IMR-90 (cell line): Measurements from ENCODE around the gene VEGFC. TPM values are rescaled to one million over a fixed set of nuclear protein-coding genes. Genes with fewer than 3 reads are reported as not detected.

Source experiments
- ATAC-seq: fragments of 200-7000 bp; cut with Tn5 transposase; 2 replicates; pipeline ENCODE4 v1.9.1; 2020; ENCODE audit warnings: low read depth, mild to moderate bottlenecking, moderate library complexity
- BruUV-seq: library from RNA; stranded (reverse); fragments of 400-500 nt; replicated peaks from 2 replicates; lab custom pipeline; 2021; lab: Mats Ljungman, UMichigan
- CTCF ChIA-PET: fragments of 300-600 bp; formaldehyde crosslinking; extraction: SDS; loops from one replicate; lab custom pipeline; 2021; ENCODE audit warnings: antibody characterized with exemption; lab: Yijun Ruan, JAX
- POLR2A ChIA-PET: fragments of 300-600 bp; sonication (Branson Sonifier 250); formaldehyde crosslinking; loops from one replicate; lab custom pipeline; 2022; ENCODE audit warnings: antibody characterized with exemption; ENCODE audit not compliant: unreplicated experiment; lab: Charles Lee
- DNase-seq: peaks from one replicate; pipeline ENCODE4 v3.0.0; 2013
- H2AFZ ChIP-seq: replicated peaks from 2 replicates; pipeline ENCODE3; 2013; ENCODE audit warnings: low read length, mild to moderate bottlenecking; ENCODE audit not compliant: poor library complexity
- H2AK5ac ChIP-seq: 2 replicates; pipeline ENCODE4 v1.6.1; 2013; ENCODE audit warnings: low read depth, low read length, inconsistent platforms
- H2AK9ac ChIP-seq: replicated peaks from 2 replicates; pipeline ENCODE3; 2013; ENCODE audit warnings: mild to moderate bottlenecking, low read depth, low read length, moderate library complexity; ENCODE audit not compliant: poor library complexity
- H2BK120ac ChIP-seq: 2 replicates; pipeline ENCODE4 v1.6.1; 2013; ENCODE audit warnings: low read depth, low read length, inconsistent platforms
- H2BK15ac ChIP-seq: 3 replicates; pipeline ENCODE4 v1.6.1; 2013; ENCODE audit warnings: low read depth, low read length, inconsistent platforms
- H2BK20ac ChIP-seq: 2 replicates; pipeline ENCODE4 v1.6.1; 2013; ENCODE audit warnings: low read depth, mild to moderate bottlenecking, inconsistent platforms, low read length, moderate library complexity
- H2BK5ac ChIP-seq: 2 replicates; pipeline ENCODE4 v1.6.1; 2013; ENCODE audit warnings: mild to moderate bottlenecking, low read depth, low read length, inconsistent platforms; ENCODE audit not compliant: poor library complexity, severe bottlenecking
- H3K14ac ChIP-seq: replicated peaks from 2 replicates; pipeline ENCODE4 v1.6.1; 2013; ENCODE audit warnings: low read depth, low read length, inconsistent platforms
- H3K18ac ChIP-seq: 2 replicates; pipeline ENCODE4 v1.6.1; 2013; ENCODE audit warnings: low read depth, low read length, control low read depth
- H3K23ac ChIP-seq: 2 replicates; pipeline ENCODE4 v1.6.1; 2013; ENCODE audit warnings: low read depth, low read length, inconsistent platforms
- H3K27ac ChIP-seq: 2 replicates; pipeline ENCODE4 v1.5.1; 2013; ENCODE audit warnings: mild to moderate bottlenecking, control low read depth, low read length; ENCODE audit not compliant: insufficient read depth
- H3K27me3 ChIP-seq: 2 replicates; pipeline ENCODE4 v1.6.1; 2013; ENCODE audit warnings: low read length; ENCODE audit not compliant: control insufficient read depth, insufficient read depth
- H3K36me3 ChIP-seq: 2 replicates; pipeline ENCODE4 v1.6.1; 2013; ENCODE audit warnings: low read length, mixed read lengths; ENCODE audit not compliant: control insufficient read depth, insufficient read depth
- H3K4ac ChIP-seq: 2 replicates; pipeline ENCODE4 v1.6.1; 2013; ENCODE audit warnings: low read depth, low read length, inconsistent platforms
- H3K4me1 ChIP-seq: 2 replicates; pipeline ENCODE4 v1.6.1; 2013; ENCODE audit warnings: low read length, mixed read lengths; ENCODE audit not compliant: control insufficient read depth, insufficient read depth
- H3K4me2 ChIP-seq: 2 replicates; pipeline ENCODE4 v1.6.1; 2013; ENCODE audit warnings: low read depth, mild to moderate bottlenecking, control low read depth, low read length, moderate library complexity
- H3K4me3 ChIP-seq: 2 replicates; pipeline ENCODE4 v1.5.1; 2013; ENCODE audit warnings: low read depth, mild to moderate bottlenecking, control low read depth, low read length, moderate library complexity; ENCODE audit not compliant: insufficient read depth
- H3K56ac ChIP-seq: 2 replicates; pipeline ENCODE4 v1.6.1; 2013; ENCODE audit warnings: low read length, inconsistent platforms; ENCODE audit not compliant: insufficient read depth; ENCODE audit errors: extremely low read depth
- H3K79me1 ChIP-seq, 2 experiments: 2 replicates each; pipeline ENCODE4 v1.6.1; 2013; ENCODE audit warnings: low read length in 2 of 2, inconsistent platforms in 1 of 2, low read depth in 1 of 2
- H3K9ac ChIP-seq: 2 replicates; pipeline ENCODE4 v1.6.1; 2013; ENCODE audit warnings: low read depth, low read length, control low read depth
- H3K9me1 ChIP-seq: 2 replicates; pipeline ENCODE4 v1.6.1; 2013; ENCODE audit warnings: low read length, inconsistent platforms; ENCODE audit not compliant: insufficient read depth
- H3K9me3 ChIP-seq: 2 replicates; pipeline ENCODE4 v1.6.1; 2013; ENCODE audit warnings: low read length; ENCODE audit not compliant: control insufficient read depth, insufficient read depth
- H4K20me1 ChIP-seq: 2 replicates; pipeline ENCODE4 v1.6.1; 2013; ENCODE audit warnings: low read length, inconsistent platforms; ENCODE audit not compliant: insufficient read depth
- H4K5ac ChIP-seq: 2 replicates; pipeline ENCODE4 v1.6.1; 2013; ENCODE audit warnings: mild to moderate bottlenecking, low read depth, low read length, control low read depth
- H4K8ac ChIP-seq, 2 experiments: 2 replicates each; pipeline ENCODE4 v1.6.1; 2013; ENCODE audit warnings: low read depth in 2 of 2, low read length in 2 of 2, control low read depth in 1 of 2, inconsistent platforms in 1 of 2
- H4K91ac ChIP-seq: 2 replicates; pipeline ENCODE4 v1.6.1; 2013; ENCODE audit warnings: low read depth, low read length, inconsistent platforms; ENCODE audit not compliant: insufficient read depth
- CEBPB ChIP-seq: IDR thresholded peaks from 2 replicates; pipeline ENCODE4 v1.6.1; 2012; ENCODE audit warnings: low read depth, low read length, improper control_type of control experiment
- CTCF ChIP-seq: conservative IDR thresholded peaks from 2 replicates; pipeline ENCODE4 v1.5.1; 2012; ENCODE audit warnings: mild to moderate bottlenecking, low read depth, low read length, improper control_type of control experiment
- FOS ChIP-seq: fragments of 150-350 bp; IDR thresholded peaks from 2 replicates; pipeline ENCODE4 v1.6.1; 2016; ENCODE audit warnings: low read depth, low read length
- NFE2L2 ChIP-seq: fragments of 150-350 bp; IDR thresholded peaks from 2 replicates; pipeline ENCODE4 v1.6.1; 2016; ENCODE audit warnings: low read depth, mild to moderate bottlenecking, low read length
- RCOR1 ChIP-seq: IDR thresholded peaks from 2 replicates; pipeline ENCODE4 v1.6.1; 2012; ENCODE audit warnings: mild to moderate bottlenecking, low read length, improper control_type of control experiment; ENCODE audit not compliant: insufficient replicate concordance
- WGBS, 2 experiments: methylation state at CpG; one replicate each; pipeline versions ENCODE4 v1.1.5 to v1.1.7; 2013; ENCODE audit warnings: missing lambda C conversion rate in 2 of 2; ENCODE audit not compliant: insufficient read length in 1 of 2; ENCODE audit errors: extremely low coverage in 2 of 2; 5-methylcytosine and 5-hydroxymethylcytosine counted together
- dilution Hi-C: fragments of 300-500 bp; cut with HindIII; formaldehyde crosslinking; loops from one replicate; pipeline ENCODE4 v1.14.3; 2018; ENCODE audit warnings: low sequenced_read_pairs; ENCODE audit not compliant: unreplicated experiment
- in situ Hi-C: fragments of 300-500 bp; cut with MboI; formaldehyde crosslinking; loops from 3 replicates; pipeline ENCODE4 v1.14.3; 2019; ENCODE audit warnings: low sequenced_read_pairs, inconsistent platforms, mixed read lengths
- intact Hi-C: fragments of 100-400 bp; cut with micrococcal nuclease; formaldehyde crosslinking; loops from 2 replicates; pipeline ENCODE4 v1.10.0; 2022
- polyA plus RNA-seq, 3 experiments: library from polyadenylated mRNA; depleted of rRNA; stranded (reverse); fragments of >200 nt; gene quantifications; 2 replicates each; pipeline ENCODE4 v1.2.3, GENCODE V29; 2012; ENCODE audit warnings: low replicate concordance in 1 of 3
- total RNA-seq: library from RNA; depleted of rRNA; stranded (reverse); fragments of >200 nt; gene quantifications from 2 replicates; pipeline ENCODE4 v1.2.3, GENCODE V29; 2012

VEGFC gene
- total and polyA plus RNA-seq, 2 of the 4 experiments (the other 2 are of a cell fraction), result 22.9 to 49.7 TPM

DNA sequence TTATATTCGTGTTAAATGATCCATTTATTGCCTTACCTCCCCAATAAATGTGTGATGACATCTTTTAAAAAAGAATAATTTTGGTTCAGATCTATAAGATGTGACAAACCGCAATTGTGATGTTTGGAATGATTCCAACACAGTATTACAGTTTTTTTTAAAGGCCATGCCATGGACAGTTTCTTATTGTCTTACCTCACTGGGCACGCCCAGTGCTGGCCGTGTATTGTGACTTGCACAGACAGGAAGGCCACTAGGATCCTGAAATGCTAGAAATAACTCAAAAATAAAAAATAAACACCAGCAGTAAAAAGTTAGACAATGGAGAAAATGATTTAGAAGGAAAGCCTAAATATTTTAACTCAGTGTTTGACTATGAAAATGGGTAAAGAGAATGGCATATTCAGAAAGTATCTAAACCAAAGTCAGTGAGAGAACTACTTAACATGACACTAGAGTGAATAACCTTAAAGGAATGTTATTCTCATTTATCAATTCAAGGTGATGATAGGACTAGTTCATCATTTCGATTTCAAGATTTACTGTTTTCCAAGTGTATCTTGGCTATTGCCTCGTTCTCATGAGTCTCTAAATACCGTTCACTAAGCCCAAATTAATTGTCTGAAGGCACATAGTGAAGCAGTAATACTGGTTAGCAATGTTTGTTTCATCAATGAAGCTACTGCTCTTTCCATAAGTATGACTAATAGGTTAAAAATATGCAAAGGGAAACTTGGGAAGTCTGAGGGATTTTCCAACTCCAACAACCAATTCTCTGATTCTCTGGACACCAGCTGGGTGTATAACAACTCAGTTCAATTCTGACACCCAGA is 46.1 kb upstream of the VEGFC start:
- Histone ChIP-seq H2AK5ac (peak overlapping the region; percentile 82), H2BK5ac (peak overlapping the region; percentile 89), H3K56ac (no peak overlapping the region), H3K4ac (peak overlapping the region; percentile 85), H4K5ac (peak overlapping the region; percentile 30; the same call in 1 of the 2 replicates), H3K9ac (no peak overlapping the region), H3K9me1 (no peaks in the 10 kb centered on the region), H3K18ac (peak overlapping the region; percentile 51; the same call in 1 of the 2 replicates), H3K4me3 (no peak overlapping the region), H3K36me3 (no peaks in the 10 kb centered on the region), H2AFZ (no peak overlapping the region), H3K9me3 (no peaks in the 10 kb centered on the region), H2BK120ac (peak overlapping the region; percentile 95), H3K4me2 (peak overlapping the region; percentile 76; the same call in 1 of the 2 replicates), H2AK9ac (no peak overlapping the region), H3K27me3 (no peaks in the 10 kb centered on the region), H4K91ac (peak overlapping the region; percentile 64), H3K14ac (peak overlapping the region; percentile 46), H3K4me1 (peaks cover 9% of the 10 kb centered on the region), H3K27ac (peak overlapping the region; percentile 30; the same call in 1 of the 2 replicates), H2BK15ac (peak overlapping the region; percentile 72; the same call in 2 of the 3 replicates), H3K79me1 (peaks cover 0 to 6% of the 10 kb centered on the region in 2 experiments; a peak in 2 of 4 replicates), H4K20me1 (no peaks in the 10 kb centered on the region), H2BK20ac (peak overlapping the region; percentile 92), H4K8ac (peak overlapping the region; percentile 26 to 73; a peak in 3 of 4 replicates), H3K23ac (peak overlapping the region; percentile 61)
- ATAC-seq (peak; percentile 82), DNase-seq (peak; percentile 84)
- dilution Hi-C loops (no loop called here), intact Hi-C loops (loop anchor here (5.0 kb wide), 1 partner anchor 43 kb away; no protein-coding TSS in a partner anchor), in situ Hi-C loops (no loop called here)
- TF ChIP-seq NFE2L2, result no peak
- no peak for TF ChIP-seq CTCF
- TF ChIP-seq CEBPB, result peak; percentile 20; the same call in 1 of the 2 replicates
- TF ChIP-seq FOS, result peak; percentile 37; the same call in 1 of the 2 replicates
- TF ChIP-seq RCOR1, result no peak
- ChIA-PET POLR2A (no interaction called here), CTCF (interaction anchor here (1.0 to 2.0 kb wide), 3 partner anchors 20 to 210 kb away, joined by 3 to 6 read pairs (median 3); no protein-coding TSS in a partner anchor)
- BruUV-seq, result no TSS peak
- WGBS, 2 experiments, result no CpG with 5 or more reads among the region's 7 CpGs
